Measurements from ENCODE around the gene P2RX2.
A peak's percentile ranks its signal among the peaks of the same experiment; 100 is the strongest.
"Not testable (repeated sequence)": the region's sequence is repeated elsewhere in the genome, so short reads cannot be mapped to it uniquely, and the experiment has no call there.

Gene P2RX2

DNA sequence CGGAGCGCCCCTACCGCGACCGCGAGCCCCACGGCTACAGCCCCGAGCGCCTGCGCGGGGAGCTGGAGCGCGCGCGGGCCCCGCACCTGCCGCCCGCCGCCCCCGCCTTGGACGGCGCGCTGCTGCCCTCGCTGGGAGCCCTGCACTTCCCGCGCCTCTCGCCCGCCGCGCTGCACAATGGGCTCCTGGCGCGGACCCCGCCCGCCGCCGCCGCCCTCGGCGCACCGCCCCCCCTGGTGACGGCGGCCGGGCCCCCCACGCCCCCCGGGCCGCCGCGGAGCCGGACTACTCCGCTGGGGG is 35.2 kb upstream of the P2RX2 start:
- no peak for DNase-seq

DNA sequence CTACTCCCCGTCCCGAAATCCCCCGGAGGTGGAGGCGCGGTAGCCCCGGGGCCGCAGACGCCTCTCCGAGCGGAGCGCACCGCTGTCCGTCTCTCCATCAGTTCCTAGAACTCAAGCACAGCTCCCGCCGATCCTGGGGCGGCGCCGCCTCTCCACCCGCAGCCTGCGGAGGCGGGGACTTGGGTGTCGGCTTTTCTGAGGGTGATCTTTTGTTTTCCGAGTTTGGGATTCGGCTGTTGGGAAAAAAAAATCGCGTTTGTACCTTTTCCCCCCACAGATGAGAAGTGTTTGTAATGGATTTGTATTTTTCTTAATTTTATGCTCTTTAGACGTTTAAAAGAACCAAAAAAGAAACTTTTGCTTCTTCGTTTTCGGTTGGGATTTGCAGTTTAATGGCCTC is 34.8 kb upstream of the P2RX2 start:
- no peak for DNase-seq

DNA sequence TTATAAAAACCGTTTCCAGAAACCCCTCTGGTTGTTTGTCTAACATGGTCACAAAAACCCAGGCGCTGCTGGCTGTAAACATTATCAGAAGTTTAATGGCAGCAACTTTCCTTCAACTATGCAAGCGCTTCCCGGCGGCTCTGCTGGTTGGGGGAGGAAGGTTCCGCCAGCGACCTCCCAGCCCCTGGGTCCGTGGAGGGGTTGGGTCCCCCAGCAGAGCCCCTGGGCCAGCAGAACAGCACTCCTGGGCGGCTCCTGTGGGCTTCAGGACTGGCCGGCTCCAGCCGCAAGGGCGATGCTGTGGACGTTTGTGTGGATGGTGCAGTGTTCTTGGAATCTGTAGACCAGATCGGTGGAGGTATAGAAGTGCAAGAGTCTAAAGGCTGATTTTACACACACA is 34.1 kb upstream of the P2RX2 start:
- DNase-seq: no peak

DNA sequence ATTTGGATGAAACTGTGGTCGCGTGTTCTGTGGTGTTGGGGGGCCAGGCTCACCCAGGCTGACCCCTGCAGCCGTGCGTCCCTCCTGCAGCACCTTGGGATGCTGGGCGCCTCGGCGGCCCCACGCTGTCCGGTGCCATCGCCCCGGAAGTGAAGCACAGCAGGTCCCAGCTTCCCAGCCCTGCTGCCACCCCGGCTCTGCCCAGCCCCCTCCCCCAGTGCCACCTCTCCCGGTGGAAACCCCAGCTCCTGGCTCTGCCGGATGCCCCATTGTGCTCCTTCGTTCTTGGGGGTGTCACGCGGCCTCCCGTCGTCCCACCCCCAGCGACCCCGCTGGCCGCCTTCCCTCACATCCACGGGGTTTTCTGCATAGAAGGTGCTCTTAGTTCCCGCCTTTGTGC is 33.4 kb upstream of the P2RX2 start:
- no peak for DNase-seq

DNA sequence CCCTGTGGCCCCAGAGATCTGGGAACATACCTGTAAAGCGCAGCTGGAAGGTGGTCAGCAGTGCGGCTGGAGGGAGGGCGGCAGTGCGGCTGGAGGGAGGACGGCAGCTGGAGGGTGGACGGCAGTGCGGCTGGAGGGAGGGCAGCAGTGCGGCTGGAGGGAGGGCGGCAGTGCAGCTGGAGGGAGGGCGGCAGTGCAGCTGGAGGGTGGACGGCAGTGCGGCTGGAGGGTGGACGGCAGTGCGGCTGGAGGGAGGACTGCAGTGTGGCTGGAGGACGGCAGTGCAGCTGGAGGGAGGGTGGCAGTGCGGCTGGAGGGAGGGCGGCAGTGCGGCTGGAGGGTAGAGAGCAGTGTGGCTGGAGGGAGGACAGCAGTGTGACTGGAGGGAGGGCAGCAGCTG is 31.6 kb upstream of the P2RX2 start:
- no peak for DNase-seq

DNA sequence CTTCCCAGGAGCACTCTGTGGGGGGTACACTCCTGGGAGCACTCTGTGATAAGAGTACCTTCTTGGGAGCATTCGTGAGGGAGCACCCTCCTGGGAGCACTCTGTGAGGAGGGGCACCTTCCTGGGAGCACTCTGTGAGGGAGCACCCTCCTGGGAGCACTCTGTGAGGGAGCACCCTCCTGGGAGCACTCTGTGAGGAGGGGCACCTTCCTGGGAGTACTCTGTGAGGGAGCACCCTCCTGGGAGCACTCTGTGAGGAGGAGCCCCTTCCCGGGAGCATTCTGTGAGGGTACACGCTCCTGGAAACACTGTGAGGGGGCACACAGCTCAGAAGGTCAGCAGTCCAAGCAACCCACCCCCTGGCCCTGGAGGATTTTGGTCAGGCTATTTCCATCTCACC is 30.8 kb upstream of the P2RX2 start:
- DNase-seq: no peak

DNA sequence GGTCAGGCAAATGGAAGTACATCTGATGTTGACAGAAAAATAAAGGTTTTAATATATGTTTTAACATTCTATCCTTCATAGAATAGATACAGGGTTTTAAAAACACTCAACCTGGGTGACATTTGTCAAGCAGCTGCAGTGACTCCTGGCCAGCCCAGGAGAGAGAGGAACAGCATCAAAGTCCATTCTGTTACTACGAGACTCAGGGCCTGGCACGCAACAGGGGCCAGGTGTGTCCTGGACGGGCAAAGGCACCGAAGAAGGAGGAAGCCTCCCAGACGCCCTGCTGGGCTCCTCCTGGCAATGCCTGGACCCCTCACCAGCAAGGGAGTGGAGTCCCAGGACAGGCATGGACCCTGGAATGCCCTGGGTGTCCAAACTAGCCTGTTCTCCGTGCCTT is 30.3 kb upstream of the P2RX2 start:
- no peak for DNase-seq

DNA sequence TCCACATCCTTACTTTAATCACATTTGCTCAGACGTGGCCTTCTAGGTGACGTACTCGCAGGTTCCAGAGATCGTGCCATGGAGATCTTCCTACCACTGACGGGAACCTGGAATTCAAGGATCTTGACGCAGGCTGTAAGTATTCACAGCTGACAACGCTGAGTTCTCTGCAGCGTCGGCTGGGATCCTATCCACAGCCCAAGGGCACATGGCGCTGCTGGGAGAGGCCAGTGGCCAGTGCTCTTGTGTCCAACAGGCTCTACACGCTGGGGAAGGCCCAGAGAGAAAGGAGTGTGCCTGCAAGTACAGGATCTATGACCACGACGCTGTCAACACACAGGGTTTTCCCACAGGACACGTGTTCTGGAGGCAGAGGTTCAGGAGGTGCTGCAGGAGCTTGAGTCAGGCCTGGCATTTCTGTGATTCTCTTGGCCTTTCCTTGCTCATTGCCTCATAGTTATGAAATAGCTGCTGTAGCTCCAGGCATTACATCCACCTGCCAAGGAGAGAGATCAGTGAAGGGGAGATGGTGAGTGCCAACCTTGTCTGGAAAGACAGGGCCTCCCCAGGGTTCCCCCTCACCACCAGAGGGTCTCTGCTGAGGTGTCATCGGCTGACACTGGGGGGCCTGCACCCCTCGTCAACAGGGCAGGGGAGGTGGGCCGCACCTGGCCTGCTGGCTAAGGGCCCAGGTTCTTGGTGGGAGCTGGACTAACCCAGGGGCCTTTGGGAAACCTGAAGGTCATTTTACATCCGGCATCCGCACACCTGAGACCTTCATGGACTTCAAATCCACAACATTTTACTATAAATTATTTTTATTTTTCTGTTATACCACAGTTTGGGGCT is 29.5 kb upstream of the P2RX2 start:
- DNase-seq: no peak

DNA sequence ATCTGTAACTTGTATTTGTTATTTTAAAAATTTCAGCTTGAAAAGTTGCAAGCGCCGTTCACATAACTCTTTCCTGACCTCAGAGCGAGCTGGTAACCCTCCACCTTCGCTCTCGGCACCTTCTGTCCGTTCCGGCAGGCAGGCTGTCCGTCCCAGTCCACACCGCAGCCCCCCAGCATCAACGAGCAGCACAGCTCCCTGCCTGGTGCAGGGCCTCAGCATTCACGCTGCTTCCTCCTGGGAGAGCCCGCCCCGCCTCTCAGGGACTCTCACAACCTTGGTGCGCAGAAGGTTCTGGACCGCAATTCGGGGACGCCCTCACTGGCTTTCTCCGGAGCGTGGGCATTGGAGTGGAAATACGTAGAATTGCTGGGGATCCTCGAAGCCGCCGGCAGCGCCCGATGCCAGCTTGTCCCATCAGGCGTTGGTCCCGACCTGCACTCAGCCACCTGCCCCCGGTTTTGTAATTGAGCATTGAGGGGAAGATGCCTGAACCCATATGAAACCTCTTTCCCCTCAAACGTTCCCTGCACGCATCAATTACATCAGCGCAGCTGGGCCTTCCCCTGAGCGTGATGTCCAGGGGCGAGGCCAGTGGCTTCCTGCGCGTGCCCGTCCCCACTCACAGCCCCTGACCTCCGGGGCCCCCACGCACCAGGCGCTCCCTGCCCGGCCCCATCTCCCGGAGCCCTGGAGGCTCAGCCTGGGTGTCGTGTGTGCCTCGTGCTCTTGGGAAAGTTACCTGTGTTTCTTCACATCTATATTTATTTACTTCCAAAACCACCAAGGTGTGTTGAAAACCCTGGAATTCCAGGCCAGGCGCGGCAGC is 27.3 kb upstream of the P2RX2 start:
- DNase-seq: no peak

DNA sequence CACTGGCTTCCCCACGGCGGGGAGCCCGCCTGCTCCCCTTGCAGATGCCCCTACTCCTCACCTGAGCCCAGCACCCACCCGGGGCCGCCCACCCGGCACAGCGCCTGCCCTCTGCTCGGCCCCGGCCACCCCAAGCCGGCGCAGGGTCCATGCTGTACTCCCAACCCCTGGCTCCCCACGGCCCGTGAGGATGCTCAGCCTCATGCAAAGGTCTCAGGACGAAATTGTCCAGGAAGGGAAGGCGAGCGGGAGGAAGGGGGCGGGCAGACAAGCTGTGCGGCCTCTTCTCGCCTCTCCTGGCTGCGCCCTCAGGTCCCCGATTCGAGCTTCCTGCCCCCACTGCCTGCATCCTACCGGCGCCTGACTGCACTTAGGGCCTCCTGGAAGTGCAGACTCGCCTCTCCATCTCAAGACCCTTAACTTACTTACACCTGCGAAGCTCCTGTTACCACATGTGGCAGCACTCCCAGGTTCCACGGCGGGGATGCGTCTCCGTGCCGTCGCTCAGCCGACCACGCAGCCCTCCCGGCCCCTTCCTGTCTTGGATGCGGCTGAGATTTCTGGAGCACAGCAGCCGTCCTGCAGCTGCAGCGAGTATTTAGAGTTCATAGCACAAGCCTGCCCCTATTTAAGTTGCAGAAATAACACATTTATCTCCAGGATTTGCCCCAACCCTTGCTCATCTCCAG is 26.1 kb upstream of the P2RX2 start:
- DNase-seq: no peak

DNA sequence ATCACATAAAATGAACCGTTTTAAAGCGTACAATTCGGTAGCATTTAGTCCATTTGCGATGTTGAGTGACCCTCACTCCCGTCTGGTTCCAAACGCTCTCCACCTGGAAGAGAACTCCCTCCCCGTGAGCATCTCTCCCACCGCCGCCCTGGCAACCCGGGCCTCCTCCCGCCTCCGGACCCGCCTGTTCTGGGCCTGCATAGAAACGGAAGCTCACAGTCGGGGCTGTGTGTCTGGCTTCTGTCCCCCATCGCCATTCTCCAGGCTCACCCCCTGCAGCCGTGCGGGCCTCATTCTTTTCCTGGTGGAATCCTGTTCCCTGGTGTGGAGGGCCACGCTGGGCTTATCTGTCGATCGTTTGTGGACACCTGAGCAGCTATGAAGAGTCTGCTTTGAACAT is 25.5 kb upstream of the P2RX2 start:
- no peak for DNase-seq

DNA sequence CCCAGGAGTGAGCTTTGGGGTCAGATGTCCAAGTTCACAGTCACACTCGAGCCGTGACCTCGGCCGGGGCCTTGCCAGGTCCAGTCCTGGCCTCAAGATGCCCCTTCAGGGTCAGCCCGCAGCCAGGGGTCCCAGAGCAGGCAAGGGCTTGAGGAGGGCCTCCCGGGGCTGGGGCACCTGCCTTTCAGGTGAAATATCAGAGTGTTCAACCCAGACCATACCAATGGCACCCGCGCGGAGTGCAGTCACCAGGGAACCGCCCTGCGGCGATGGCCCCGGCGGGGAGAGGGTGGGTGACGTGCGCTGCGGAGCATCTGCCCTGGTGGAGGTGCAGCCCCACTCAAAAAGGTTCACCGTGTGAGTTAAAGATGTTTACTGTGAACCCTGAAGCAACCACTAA is 25.1 kb upstream of the P2RX2 start:
- no peak for DNase-seq

DNA sequence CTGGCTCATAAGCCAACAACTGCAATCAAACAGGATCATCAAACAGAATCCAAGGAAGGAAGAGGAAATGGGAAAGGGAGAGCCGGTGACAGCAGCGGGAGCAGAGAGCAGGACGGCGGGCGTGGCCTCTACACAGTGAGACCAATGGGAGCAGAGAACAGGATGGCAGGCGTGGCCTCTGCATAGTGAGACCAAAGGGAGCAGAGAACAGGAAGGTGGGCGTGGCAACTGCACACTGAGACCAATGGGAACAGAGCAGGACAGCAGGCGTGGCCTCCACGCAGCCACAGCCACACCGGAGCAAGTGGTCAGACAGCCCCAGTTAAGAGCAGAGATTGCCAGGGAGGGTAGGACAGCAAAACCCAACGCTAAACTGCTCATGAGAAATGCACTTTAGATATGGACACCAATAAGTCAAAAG is 24.6 kb upstream of the P2RX2 start:
- peak in 52 of 56 donors; percentile 10 to 94 (median 62) for DNase-seq

DNA sequence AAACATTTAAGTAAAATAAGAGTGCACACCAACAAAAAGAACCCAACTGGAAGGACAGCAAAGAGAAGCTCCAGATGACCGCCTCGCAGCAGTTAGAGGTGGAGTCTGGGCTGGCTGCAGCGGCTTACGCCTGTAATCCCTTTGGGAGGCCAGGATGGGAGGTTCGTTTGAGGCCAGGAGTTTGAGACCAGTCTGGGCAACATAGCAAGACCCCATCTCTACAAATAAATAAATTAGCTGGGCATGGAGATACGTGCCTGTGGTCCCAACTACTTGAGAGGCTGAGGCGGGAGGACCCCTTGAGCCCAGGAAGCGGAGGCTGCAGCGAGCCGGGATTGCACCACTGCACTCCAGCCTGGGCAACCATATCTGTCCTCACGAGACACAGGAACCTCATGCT is 23.4 kb upstream of the P2RX2 start:
- DNase-seq: no peak

DNA sequence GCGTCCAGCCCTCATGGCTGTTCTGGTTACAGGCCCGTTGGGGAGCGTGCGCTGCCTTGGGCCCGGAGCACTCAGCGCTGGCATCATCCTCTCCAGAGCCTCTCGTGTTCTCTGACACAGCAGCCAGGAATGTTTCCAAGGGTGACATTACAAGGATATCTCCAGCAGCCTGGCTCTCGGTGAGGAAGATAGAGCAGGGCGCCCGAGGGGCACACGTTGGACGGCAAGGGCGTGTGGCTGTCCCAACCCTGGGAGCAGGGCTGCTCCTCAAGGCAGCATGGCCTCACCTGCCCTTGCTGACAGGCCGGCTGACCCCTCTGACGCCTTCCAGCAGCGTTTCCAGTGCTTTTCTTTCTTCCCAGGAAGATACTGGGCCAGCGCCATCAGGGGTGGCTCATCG is 22.6 kb upstream of the P2RX2 start:
- DNase-seq: no peak

DNA sequence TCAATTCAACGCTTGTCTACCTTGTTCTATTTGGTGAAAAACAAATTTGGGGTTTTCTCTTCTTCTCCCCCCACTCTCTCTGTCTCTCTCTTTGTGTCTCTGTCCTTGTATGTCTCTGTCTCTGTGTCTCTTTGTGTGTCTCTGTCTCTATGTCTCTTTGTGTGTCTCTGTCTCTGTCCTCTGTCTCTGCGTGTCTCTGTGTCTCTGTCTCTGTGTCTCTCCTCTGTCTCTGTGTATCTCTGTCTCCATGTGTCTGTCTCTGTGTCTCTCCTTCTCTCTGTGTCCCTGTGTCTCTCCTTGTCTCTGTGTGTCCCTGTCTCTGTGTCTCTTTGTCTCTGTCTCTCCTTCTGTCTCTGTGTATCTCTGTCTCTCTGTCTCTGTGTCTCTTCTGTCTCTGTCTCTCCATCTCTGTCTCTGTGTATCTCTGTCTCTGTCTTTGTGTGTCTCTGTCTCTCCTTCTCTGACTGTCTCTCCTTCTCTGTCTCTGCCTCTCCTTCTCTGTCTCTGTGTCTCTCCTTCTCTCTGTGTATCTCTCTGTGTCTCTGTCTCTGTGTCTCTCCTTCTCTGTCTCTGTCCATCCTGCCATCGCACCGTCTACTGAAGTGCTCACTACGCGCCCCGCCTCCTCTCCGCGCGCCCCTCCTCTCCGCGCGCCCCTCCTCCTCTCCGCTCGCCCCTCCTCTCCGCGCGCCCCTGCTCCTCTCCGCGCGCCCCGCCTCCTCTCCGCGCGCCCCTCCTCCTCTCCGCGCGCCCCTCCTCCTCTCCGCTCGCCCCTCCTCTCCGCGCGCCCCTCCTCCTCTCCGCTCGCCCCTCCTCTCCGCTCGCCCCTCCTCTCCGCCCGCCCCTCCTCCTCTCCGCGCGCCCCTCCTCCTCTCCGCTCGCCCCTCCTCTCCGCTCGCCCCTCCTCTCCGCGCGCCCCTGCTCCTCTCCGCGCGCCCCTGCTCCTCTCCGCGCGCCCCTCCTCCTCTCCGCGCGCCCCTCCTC is 21.0 kb upstream of the P2RX2 start:
- DNase-seq: peak in 11 of 56 donors; percentile 4 to 67 (median 49)

DNA sequence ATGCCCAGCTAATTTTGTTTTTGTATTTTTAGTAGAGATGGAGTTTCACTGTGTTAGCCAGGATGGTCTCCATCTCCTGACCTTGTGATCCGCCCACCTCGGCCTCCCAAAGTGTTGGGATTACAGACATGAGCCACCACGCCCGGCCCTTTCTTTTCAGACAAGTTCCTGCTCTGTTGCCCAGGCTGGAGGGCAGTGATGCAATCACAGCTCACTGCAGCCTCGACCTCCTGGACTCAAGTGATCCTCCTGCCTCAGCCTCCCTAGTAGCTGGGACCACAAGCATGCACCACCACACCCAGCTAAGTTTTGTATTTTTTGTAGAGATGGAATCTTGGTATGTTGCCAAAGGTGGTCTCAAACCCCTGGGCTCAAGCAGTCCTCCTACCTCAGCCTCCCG is 19.1 kb upstream of the P2RX2 start:
- not testable (repeated sequence) for DNase-seq

DNA sequence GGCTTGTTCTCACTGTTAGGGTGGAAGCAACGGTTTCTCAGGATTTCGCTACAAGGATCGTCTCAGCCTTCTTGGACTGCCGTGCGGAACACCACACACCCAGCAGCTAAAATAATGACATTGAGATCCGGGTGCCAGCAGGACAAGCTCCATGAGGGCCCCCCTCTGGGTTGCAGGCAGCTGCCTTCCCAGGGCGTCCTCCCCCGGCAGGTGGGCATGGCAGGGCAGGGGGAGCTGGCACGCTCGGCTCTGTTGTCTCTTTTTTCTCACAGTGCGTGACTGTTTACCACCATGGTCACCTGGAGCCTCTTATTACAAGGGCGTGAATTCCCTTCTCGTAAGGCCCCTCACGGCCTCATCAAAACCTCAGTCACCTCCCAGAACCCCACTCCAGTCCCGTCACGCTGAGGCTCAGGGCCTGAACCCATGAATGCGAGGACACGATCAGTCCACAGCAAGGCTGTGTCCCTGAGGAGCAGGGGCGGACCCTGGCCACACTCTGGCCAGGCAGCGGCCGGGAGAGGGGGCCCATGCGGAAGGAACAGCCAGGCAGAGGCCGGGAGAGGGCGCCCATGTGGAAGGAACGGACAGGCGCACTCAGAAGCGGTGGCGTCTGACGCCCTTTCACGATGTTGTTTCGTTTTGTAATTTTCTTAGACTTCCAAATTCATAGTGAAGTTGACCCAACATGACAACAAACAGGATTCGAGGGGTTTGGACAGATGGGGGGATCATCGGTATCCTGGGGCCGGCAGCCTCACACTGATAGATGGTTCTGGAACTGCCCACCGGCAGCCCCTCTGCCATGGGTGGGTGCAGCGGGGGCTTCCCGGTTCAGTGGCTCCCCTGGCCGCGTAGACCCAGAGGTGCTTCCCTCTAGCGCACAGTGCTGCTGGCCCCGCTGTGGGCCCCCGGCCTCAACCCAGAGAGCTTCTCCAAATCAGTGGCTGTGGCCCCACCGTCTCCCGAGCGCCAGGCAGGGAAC is 18.2 kb upstream of the P2RX2 start:
- DNase-seq: peak in 33 of 56 donors; percentile 6 to 74 (median 25)

DNA sequence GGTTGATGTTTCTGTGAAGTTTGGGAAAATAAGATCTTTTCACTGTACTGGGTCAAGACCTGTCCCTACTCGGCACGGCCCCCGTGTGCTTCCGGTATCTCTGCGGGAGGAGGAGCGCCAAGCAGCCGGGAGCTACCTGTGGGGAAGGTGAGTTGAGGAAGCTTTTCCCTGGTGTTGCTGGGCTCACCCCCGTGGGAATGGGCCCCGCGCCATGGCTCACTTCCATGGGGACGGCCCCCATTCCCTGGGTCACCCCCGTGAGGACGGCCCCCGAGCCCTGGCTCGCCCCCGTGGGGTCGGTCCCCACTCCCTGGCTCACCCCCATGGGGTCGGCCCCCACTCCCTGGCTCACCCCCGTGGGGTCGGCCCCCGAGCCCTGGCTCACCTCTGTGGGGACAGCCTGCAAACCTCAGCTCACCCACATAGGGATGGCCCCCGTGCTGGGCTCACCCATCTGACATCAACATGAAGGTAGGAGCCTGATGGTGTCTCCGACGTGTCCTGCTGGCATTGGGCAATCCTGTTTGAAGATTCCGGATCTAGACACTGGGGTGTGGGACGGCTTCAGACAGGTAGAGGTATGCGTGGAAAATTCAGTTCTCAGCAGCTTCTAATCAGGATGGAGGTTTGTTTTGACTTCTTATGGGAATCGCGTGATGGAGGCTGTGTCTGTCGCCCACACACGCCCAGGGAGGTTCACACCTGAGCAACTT is 17.2 kb upstream of the P2RX2 start:
- DNase-seq: no peak
